Panc1 (cell line): ENCODE data around the gene SCN8A. TPM values are rescaled to one million over a fixed set of nuclear protein-coding genes. Genes with fewer than 3 reads are reported as not detected.

ENCODE experiments used
- ATAC-seq: fragments of 200-7000 bp; cut with Tn5 transposase; 2 replicates; pipeline ENCODE4 v1.9.1; 2020; ENCODE audit warnings: mild to moderate bottlenecking, moderate library complexity
- BruUV-seq: library from RNA; stranded (reverse); fragments of 400-500 nt; replicated peaks from 2 replicates; lab custom pipeline; 2021; lab: Mats Ljungman, UMichigan
- CTCF ChIA-PET: fragments of 300-600 bp; sonication (Branson Sonifier 250); formaldehyde crosslinking; loops from one replicate; lab custom pipeline; 2022; ENCODE audit warnings: antibody characterized with exemption; lab: Charles Lee
- POLR2A ChIA-PET: fragments of 300-600 bp; sonication (Branson Sonifier 250); formaldehyde crosslinking; loops from one replicate; lab custom pipeline; 2022; ENCODE audit warnings: antibody characterized with exemption; lab: Charles Lee
- DNase-seq: peaks from one replicate; pipeline ENCODE4 v3.0.0-alpha.2; 2010; ENCODE audit warnings: low read depth, low spot score
- H3K27ac ChIP-seq: 2 replicates; pipeline ENCODE4 v1.5.1; 2011; ENCODE audit warnings: mild to moderate bottlenecking, low read length, inconsistent platforms
- H3K27me3 ChIP-seq: fragments of 200-500 bp; sonication (Bioruptor generic); 2 replicates; pipeline ENCODE4 v1.6.0; 2014; ENCODE audit warnings: low read length, inconsistent platforms; ENCODE audit not compliant: control insufficient read depth, insufficient read depth
- H3K36me3 ChIP-seq: fragments of 200-500 bp; sonication (Bioruptor generic); 2 replicates; pipeline ENCODE4 v1.5.1; 2014; ENCODE audit warnings: inconsistent platforms, mild to moderate bottlenecking, low read length, moderate library complexity; ENCODE audit not compliant: control insufficient read depth, insufficient read depth
- H3K4me1 ChIP-seq: 2 replicates; pipeline ENCODE4 v1.5.1; 2011; ENCODE audit warnings: inconsistent platforms, mild to moderate bottlenecking, low read length, moderate library complexity; ENCODE audit not compliant: control insufficient read depth, insufficient read depth
- H3K4me3 ChIP-seq, 2 experiments: 2 replicates each; pipeline ENCODE4 v1.5.1; 2011 to 2012; ENCODE audit warnings: low read depth in 2 of 2, low read length in 2 of 2, mild to moderate bottlenecking in 2 of 2, inconsistent platforms in 1 of 2, moderate library complexity in 1 of 2
- H3K9me3 ChIP-seq: fragments of 200-500 bp; sonication (Bioruptor generic); 2 replicates; pipeline ENCODE4 v1.5.1; 2014; ENCODE audit warnings: low read depth, mild to moderate bottlenecking, inconsistent platforms, low read length, moderate library complexity; ENCODE audit not compliant: control insufficient read depth, insufficient read depth
- CTCF ChIP-seq: fragments of 450-650 bp; IDR thresholded peaks from 2 replicates; pipeline ENCODE4 v1.5.1; 2017; ENCODE audit warnings: mild to moderate bottlenecking
- POLR2AphosphoS5 ChIP-seq: IDR thresholded peaks from 2 replicates; pipeline ENCODE4 v1.6.1; 2012; ENCODE audit warnings: mild to moderate bottlenecking, low read depth, low read length, moderate library complexity
- TCF7L2 ChIP-seq: IDR thresholded peaks from 2 replicates; pipeline ENCODE4 v1.6.1; 2011; ENCODE audit warnings: mild to moderate bottlenecking, low read depth, low read length, inconsistent platforms
- in situ Hi-C: cut with HindIII; loops from 2 replicates; pipeline ENCODE4 v1.10.0; 2016; ENCODE audit warnings: low sequenced_read_pairs, low pct_unique_long_range_greater_than_20kb
- intact Hi-C: fragments of 100-400 bp; cut with micrococcal nuclease; formaldehyde crosslinking; loops from one replicate; pipeline ENCODE4 v1.10.0; 2022; ENCODE audit not compliant: unreplicated experiment
- total RNA-seq: library from RNA; stranded (reverse); gene quantifications from one replicate; pipeline ENCODE4 v1.2.1, GENCODE V29; 2021; ENCODE audit not compliant: unreplicated experiment
- TF ChIP-seq, protein P1 (sequence below), 2 experiments: IDR thresholded peaks; 2 replicates each; pipeline ENCODE4 v1.6.1; 2011 to 2012; ENCODE audit warnings: low read depth in 2 of 2, control low read depth in 1 of 2, low read length in 1 of 2, mild to moderate bottlenecking in 1 of 2, moderate library complexity in 1 of 2; ENCODE audit not compliant: insufficient read depth in 1 of 2

SCN8A gene
- total RNA-seq, 1 experiment from 2014 or later: 8.6 TPM

DNA sequence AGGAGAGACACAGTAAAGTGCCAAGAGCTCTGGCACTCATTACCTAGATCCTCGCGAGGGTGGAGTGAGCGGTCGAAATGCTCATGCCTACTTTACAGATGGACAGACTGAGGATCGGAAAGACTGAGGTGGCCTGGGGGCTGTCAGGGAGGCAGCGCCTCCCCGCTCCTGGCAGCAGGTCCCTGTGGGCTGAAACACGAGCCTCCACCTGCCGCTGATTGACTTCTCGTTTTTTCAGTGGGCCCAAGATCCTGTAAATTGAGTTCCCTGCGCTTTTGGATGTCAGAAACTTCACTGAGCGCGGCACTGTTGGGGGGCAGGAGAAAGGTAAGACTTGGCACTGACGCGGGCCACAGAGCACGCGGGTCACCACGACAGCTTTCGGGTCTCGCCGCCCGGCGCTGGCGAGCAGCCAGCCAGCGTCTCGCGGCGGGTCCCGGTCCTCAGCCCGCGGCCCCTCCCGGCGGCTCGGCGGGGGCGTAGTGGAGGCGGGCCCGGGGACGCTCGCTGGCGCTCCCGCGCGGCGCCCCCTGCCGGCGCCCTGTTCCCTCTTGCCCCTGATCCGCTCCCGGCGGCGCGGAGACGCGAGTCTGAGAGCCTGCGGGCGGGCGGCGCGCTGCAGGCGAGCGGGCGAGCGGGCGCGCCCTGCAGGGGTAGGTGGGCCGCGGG, 552 bp upstream of the SCN8A start:
- in situ Hi-C loops: no loop called here
- peaks cover 11% of the 10 kb centered on the region for H3K4me1 ChIP-seq
- H3K4me3 ChIP-seq: peak overlapping the region; percentile 62 to 71
- BruUV-seq: no TSS peak
- DNase-seq (no peak), ATAC-seq (peak; percentile 98)
- no peaks in the 10 kb centered on the region for H3K36me3 ChIP-seq
- POLR2A ChIA-PET: interaction anchor here (0.6 kb wide), 1 partner anchor 88 kb away, joined by 6 read pairs; no protein-coding TSS in a partner anchor
- CTCF ChIA-PET: interaction anchor here (0.7 kb wide), 1 partner anchor 1432 kb away, joined by 3 read pairs; no protein-coding TSS in a partner anchor
- intact Hi-C loops: no loop called here
- no peaks in the 10 kb centered on the region for H3K27me3 ChIP-seq
- H3K9me3 ChIP-seq: no peaks in the 10 kb centered on the region
- H3K27ac ChIP-seq: peak overlapping the region; percentile 53
- TF ChIP-seq CTCF (peak; percentile 94), POLR2AphosphoS5 (no peak)

DNA sequence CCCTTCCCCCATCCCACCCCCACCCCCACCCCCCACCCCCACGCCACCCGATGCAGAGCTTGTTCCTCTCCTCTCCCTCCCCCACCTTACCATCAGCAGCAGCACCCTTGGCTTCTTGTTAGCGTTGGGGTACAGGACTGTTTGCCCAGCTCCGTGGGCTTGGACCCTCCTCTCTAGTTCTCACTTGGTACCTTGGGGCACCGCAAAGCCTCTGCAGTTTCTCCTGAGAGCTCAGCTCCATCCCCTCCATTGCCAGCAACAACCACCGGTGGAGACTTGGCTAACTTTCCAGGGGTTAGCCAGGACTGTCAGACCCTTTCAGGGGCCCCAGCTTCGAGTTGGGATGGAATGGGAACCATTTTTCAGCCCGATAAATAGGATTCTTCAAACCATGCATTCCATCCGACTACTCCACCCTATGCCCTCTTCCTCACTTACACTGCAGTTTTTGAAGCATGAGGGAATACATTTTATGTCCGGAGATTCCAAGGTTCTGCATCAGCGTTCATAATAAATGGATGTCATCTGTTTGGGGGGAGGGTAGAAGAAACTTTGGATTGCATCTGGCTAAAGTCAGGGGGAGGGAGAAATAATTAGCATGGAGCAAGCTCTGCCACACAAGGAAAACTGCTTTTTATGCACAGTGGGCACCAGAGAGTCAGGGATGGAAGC, 1.1 kb downstream of the SCN8A start:
- no peaks in the 10 kb centered on the region for H3K36me3 ChIP-seq
- in situ Hi-C loops (no loop called here), intact Hi-C loops (no loop called here)
- ChIA-PET POLR2A (no interaction called here), CTCF (no interaction called here)
- BruUV-seq: no TSS peak
- peak overlapping the region; percentile 23 to 83; a peak in 3 of 4 replicates for H3K4me3 ChIP-seq
- no peak overlapping the region for H3K27ac ChIP-seq
- no peaks in the 10 kb centered on the region for H3K27me3 ChIP-seq
- ATAC-seq (no peak), DNase-seq (no peak)
- TF ChIP-seq POLR2AphosphoS5 (no peak), CTCF (no peak), TCF7L2 (no peak)
- TF ChIP-seq, protein P1, sequence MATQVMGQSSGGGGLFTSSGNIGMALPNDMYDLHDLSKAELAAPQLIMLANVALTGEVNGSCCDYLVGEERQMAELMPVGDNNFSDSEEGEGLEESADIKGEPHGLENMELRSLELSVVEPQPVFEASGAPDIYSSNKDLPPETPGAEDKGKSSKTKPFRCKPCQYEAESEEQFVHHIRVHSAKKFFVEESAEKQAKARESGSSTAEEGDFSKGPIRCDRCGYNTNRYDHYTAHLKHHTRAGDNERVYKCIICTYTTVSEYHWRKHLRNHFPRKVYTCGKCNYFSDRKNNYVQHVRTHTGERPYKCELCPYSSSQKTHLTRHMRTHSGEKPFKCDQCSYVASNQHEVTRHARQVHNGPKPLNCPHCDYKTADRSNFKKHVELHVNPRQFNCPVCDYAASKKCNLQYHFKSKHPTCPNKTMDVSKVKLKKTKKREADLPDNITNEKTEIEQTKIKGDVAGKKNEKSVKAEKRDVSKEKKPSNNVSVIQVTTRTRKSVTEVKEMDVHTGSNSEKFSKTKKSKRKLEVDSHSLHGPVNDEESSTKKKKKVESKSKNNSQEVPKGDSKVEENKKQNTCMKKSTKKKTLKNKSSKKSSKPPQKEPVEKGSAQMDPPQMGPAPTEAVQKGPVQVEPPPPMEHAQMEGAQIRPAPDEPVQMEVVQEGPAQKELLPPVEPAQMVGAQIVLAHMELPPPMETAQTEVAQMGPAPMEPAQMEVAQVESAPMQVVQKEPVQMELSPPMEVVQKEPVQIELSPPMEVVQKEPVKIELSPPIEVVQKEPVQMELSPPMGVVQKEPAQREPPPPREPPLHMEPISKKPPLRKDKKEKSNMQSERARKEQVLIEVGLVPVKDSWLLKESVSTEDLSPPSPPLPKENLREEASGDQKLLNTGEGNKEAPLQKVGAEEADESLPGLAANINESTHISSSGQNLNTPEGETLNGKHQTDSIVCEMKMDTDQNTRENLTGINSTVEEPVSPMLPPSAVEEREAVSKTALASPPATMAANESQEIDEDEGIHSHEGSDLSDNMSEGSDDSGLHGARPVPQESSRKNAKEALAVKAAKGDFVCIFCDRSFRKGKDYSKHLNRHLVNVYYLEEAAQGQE (IDR thresholded peaks at IDR 0.05; ENCODE audit: insufficient read depth in 1 of 2, low read depth in 2 of 2, low read length in 1 of 2): 0 out of 4 replicates have a peak, but pooled peaks of 1 of the 2 experiments have one; percentile 20
- H3K4me1 ChIP-seq: peaks cover 11% of the 10 kb centered on the region
- no peaks in the 10 kb centered on the region for H3K9me3 ChIP-seq
